Activated T-helper 1 cell treated with anti-CD3 and anti-CD28 coated beads, Interleukin-2, amount 50 U/mL, for 16 hours (primary cell): ENCODE data around the gene SARS1.
A peak's percentile ranks its signal among the peaks of the same experiment; 100 is the strongest.
"Not testable (repeated sequence)": the region's sequence is repeated elsewhere in the genome, so short reads cannot be mapped to it uniquely, and the experiment has no call there.

ENCODE experiments used
- DNase-seq, 2 donors: peaks; one replicate each; pipeline ENCODE4 v3.0.0-alpha.2; 2020; ENCODE audit warnings: low read depth in 1 of 2, low spot score in 1 of 2

The SARS1 gene

DNA sequence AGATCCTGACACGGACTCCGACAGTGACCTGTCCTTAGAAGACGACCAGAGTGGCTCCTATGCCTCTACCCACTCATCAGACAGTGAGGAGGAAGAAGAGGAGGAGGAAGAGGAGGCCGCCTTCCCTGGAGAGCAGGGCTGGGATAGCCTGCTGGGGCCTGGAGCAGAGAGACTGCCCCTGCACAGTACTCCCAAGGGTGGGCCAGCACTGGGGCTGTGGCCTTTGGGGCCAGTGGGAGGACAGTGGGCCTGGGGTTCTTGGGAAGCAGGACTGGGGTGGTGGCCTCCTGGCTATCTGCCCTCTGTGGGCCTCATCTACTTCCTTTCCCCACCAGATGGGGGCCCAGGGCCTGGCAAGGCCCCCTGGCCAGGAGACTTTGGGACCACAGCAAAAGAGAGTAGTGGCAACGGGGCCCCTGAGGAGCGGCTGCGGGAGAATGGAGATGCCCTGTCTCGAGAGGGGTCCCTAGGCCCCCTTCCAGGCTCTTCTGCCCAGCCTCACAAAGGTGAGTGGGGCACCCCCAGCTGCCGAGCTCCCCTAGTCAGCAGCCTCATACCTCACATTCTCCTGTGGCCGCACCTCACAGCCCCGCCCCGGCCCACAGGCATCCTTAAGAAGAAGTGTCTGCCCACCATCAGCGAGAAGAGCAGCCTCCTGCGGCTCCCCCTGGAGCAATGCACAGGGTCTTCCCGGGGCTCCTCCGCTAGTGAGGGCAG lies 59.3 kb downstream of the SARS1 start:
- no peak for DNase-seq

DNA sequence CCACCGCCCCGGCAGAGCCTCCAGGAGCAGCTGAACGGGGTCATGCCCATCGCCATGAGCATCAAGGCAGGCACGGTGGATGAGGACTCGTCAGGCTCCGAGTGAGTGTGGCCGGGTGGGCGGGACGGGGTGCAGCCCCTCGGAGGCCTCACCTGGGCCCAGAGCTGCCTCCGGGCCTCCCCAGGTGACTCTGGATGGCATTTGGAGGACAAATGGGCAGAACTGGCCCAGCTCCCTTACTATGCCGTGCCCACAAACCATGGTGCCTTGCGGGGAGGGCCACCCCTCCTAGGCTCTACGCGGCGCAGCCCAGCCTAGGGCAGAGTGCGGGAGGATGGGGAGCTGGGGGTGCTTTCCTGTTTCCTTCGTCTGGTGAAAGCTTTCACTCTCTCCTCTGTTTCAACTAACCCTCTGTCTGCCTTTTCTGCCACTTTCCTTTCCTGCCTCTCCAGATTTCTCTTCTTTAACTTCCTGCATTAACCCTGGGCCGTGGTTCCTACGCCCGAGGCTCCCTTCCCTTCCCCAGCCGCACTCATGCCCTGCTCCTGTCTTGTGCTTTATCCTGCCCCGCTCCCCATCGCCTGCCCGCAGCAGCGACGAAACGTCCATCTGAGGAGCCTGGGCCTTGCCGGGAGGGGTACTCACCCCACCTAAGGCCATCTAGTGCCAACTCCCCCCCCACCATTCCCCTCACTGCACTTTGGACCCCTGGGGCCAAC lies 60.0 kb downstream of the SARS1 start:
- no peak for DNase-seq

DNA sequence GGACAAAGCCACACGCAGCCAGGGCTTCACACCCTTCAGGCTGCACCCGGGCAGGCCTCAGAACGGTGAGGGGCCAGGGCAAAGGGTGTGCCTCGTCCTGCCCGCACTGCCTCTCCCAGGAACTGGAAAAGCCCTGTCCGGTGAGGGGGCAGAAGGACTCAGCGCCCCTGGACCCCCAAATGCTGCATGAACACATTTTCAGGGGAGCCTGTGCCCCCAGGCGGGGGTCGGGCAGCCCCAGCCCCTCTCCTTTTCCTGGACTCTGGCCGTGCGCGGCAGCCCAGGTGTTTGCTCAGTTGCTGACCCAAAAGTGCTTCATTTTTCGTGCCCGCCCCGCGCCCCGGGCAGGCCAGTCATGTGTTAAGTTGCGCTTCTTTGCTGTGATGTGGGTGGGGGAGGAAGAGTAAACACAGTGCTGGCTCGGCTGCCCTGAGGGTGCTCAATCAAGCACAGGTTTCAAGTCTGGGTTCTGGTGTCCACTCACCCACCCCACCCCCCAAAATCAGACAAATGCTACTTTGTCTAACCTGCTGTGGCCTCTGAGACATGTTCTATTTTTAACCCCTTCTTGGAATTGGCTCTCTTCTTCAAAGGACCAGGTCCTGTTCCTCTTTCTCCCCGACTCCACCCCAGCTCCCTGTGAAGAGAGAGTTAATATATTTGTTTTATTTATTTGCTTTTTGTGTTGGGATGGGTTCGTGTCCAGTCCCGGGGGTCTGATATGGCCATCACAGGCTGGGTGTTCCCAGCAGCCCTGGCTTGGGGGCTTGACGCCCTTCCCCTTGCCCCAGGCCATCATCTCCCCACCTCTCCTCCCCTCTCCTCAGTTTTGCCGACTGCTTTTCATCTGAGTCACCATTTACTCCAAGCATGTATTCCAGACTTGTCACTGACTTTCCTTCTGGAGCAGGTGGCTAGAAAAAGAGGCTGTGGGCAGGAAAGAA lies 61.1 kb downstream of the SARS1 start:
- no peak for DNase-seq

DNA sequence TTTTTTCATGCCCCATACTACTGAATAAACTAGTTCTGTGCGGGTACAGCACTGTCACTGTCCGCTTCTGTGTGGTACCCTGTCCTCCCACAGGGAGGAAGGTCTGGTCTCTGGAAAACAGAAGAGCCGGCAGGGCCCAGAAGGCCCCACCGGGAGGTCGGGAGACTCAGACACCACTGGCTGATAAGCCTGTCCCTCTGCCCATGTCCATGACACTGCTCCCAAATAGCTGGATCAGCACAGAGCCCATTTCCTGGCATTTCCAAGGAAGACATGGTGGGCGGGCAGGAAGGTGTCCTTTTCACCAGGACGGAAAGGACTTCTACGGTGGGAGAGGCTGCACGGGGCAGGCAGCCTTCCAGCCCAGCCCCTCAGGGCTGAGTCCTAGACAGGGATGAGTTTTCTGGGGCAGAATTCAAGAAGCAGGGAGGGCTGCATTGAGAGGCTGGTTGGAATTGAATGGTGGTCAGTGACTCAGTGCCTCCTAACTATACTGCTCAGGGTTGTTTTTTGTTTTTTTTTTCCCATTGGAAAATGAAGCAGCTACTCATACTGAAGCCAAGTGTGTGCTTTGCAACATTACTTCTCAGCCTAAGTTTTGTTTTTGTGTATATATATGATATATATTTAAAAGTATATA lies 62.1 kb downstream of the SARS1 start:
- DNase-seq: no peak

DNA sequence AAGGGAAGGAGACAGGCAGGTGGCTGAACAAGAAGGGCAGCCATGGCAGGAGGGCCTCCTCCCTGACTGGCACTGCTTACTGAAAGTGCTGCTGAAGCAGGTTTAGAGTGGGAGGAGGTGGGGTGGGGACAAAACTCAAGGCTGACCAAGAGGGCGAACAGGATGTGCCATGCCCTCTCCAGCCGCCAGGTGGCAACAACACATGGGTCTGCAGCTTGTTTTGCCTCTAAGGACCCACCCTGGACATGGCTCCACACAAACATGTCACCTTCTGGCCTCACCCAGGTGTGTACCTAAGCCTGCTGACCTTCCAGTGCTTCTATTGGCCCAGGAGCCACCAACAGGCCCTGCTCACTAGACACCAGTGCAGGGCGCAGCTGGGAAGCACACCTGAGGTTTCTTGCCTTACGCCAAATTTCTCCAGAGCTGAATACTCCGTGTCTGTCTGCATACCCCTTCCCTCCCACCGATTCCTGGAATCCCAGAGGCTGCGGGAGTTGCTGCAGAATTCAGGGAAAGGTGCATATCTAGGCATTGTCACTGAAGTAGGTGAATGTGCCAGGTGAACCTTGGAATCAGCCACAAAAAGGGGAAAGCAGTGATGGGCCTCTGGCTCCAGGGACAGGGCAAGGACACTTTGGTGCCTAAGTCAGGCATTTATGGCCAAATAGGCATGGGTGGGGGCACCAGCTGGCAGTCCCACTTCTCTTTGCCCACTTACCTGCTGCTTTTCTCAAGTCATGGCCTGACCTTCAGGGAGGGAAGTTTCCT lies 63.9 kb downstream of the SARS1 start:
- DNase-seq: peak; percentile 32 to 34

DNA sequence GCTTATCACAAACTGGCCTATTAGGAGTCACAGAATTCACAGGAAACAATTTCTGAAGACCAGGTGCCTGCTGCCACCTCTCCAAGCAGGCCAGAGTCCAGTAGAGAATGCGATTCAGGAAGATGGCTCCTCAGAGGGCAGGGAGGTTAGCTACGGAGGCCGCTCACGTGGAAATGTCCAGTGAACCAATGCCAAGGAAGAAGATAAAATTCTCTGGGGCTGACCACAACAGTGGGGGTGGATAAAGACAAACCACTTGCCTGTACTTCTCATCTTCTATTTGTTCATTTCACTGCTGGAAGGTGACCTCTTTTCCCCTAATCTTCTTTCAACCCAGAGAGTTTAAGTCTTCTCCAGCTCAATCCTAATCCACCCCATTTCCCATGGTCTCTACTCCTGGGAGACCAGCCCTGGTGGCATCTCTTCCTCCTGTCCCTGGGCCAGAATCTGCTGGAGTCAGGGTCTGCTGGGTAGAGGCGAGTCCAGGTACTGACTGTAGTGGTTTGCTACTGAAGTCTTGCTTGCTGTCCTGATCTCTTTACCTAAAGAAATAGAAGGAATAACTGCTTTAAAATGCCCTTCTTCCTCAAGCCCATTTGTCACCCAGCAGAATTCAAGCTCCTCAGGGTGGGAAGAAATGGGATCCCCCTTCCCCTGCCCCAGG lies 66.0 kb downstream of the SARS1 start:
- DNase-seq: no peak

DNA sequence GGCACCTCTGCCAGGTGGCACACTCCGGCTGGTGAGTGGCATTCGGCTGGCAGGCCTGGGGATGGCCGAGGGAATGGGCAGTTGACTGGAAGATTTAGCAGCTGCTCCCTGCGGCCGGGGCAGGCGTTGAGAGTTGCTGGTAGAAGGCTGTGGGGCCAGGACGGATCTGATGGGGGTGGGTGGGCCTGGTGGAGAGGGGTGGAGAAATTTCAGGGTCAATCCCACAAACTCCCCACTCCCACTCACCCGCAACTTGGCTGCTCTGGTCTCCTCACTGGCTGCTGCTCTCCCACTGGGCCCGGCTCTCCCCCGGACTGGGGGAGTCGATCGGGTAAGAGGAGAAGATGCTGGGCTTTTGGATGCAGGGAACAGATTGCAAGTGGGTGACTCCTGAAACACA lies 67.1 kb downstream of the SARS1 start:
- no peak for DNase-seq

DNA sequence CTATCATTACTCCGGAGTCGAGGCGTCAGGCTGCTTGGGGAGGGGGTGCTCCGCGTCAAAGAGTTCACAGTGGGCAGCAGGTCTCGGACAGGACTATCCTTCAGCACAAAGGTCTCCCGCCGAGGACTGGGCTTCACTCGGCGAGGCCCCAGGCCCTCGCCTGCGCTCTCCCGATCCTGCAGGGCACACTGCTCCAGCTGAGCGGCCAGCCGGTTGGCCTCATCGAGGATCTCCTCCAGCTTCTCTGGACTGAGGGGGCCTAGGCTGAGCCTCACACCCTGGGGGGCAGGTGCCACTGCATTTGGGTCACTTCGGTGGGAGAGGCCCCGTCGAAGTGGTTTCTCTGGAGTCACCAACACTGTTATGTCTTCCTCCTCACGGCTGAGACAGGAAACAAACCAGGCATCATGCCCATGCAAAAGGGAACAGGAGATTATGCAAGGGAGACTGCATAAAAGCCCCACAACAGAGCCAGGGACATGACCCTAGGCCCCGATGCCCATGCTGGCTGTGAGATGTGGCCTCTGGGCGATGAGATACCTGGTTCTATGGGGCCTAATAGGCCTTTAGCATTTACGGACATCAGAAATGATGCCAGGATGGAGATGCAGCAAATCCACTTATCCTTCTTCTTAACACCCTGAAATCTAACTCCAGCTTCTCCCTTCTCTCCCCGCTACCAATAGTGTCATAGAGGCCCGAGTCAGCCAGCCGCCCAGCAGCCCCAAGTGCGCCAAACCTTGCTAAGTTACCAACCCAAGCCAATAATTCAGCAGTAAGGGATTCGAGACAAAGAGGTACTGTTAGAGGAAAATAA lies 68.2 kb downstream of the SARS1 start:
- no peak for DNase-seq

DNA sequence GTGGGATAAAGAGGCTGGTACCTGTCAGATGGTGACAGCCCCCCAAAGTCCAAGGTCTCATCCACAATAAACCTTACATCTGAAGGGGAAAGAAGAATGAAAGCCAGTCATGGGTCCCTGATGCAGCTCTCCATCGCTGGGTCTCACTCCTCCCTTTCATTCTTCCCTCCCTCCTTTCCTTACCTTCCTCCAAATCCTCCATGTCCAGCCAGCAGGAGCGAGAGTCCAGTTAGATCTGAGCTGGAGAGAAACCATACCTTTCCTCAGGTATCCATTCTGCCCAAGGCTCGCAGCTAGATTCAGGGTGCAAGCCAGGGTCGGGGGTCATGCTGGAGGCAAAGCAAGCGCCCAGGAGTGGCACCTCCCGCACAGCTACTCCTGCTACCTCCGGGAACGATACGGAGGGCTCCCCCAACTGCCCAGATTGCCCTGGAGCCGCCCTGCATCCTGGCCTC lies 68.8 kb downstream of the SARS1 start:
- DNase-seq: no peak

DNA sequence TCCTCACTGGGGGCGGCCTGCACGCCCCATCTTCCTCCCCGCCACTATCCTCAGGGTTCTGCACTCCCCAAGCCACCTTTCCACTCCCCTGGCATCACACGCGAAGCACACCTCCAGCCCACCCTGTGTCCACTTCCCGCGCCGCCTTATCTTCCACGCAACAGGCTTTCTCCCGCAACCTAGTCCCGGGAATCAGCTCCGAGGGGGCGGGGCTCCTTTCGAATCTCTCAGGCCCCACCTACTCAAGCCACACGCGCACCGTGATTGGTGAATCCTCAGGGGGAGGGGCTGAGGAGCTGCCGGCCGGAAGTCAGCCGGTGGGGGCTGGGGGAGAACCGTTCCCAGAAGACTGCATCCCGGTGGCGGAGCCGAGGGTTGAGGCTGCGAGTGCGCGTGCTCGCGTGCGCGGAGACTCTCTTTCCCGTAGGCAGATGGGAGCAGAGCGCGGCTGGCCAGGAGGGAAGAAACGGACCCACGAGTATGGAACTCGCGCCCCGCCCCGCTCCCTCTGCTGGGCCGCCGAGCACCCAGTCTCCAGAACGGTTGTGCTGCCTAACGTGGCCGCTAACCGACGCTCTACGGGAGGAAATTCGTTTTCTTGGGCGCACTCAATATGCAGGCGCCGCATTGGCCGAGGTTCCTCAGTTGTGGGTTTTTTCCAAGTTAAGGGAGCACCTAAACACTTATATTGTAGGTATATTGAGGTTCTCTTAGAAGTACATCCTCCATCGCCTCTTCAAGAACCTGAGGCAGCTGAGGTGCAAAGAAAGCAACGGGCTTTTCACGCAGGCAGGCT lies 69.4 kb downstream of the SARS1 start, which contains the start of gene PSRC1:
PSRC1 (minus strand) TSS at position 194 of the 796 bp plus-strand sequence.
- peak; percentile 75 to 81 for DNase-seq

DNA sequence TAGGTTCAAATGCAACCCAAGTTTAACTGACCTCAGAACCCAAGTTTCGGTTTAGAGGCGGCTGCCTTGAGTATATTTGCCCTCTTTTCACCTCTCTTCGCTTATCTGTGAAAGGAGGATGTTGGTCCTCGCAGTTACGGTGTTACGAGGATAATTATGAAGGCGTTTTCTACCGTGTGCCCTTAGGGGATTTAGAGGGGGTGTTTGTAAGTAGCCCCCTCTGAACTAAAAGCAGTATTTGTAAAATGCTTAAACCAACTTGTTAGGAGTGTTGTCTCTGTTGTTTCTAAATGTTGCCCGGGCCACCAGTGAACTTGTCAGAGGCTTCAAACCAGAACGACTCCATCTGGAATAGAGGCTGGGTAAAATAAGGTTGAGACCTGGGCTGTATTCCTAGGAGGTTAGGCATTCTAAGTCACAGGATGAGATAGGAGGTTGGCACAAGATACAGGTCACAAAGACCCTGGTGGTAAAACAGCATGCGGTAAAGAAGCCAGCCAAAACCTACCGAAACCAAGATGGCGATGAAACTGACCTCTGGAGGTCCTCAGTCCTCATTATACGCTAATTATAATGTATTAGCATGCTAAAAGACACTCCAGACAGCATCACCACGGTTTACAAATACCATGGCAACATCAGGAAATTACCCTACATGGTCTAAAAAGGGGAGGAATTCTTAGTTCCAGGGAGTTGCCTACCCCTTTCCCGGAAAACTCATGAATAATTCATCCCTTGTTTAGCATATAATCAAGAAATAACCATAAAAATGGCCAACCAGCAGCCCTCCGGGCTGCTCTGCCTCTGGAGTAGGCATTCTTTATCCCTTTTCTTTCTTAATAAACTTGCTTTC lies 70.3 kb downstream of the SARS1 start:
- DNase-seq: no peak

DNA sequence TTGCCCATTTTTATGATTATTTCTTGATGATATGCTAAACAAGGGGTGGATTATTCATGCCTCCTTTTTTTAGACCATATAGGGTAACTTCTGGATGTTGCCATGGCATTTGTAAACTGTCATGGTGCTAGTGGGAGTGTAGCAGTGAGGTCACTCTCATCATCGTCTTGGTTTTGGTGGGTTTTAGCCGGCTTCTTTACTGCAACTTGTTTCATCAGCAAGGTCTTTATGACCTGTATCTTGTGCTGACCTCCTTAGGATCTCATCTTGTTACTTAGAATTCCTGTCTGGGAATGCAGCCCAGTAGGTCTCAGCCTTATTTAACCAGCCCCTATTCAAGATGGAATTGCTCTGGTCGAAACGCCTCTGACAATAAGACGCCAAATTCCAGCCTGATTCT lies 73.0 kb downstream of the SARS1 start:
- DNase-seq: not testable (repeated sequence)
